Upper lobe of right lung (tissue), 1 donor: ENCODE results near the gene GLI2. TPM values are rescaled to one million over a fixed set of nuclear protein-coding genes. Genes with fewer than 3 reads are reported as not detected.

Source experiments
- ATAC-seq: fragments of 200-7000 bp; cut with Tn5 transposase; one replicate; pipeline ENCODE4 v1.9.1; 2020; ENCODE audit warnings: mild to moderate bottlenecking, moderate library complexity
- DNase-seq: peaks from one replicate; pipeline ENCODE4 v3.0.0-alpha.2; 2020
- H3K27ac ChIP-seq: fragments of 200-600 bp; one replicate; pipeline ENCODE4 v1.8.0; 2022
- H3K27me3 ChIP-seq: fragments of 200-600 bp; one replicate; pipeline ENCODE4 v1.8.0; 2022; ENCODE audit warnings: mild to moderate bottlenecking
- H3K36me3 ChIP-seq: fragments of 200-600 bp; one replicate; pipeline ENCODE4 v1.8.0; 2022
- H3K4me1 ChIP-seq: fragments of 200-600 bp; one replicate; pipeline ENCODE4 v1.8.0; 2022
- H3K4me3 ChIP-seq: fragments of 200-600 bp; one replicate; pipeline ENCODE4 v1.8.0; 2022; ENCODE audit warnings: mild to moderate bottlenecking
- H3K9me3 ChIP-seq: fragments of 200-600 bp; one replicate; pipeline ENCODE4 v1.8.0; 2022
- intact Hi-C: fragments of 100-400 bp; cut with DNase I; formaldehyde crosslinking; loops from one replicate; pipeline ENCODE4 v1.11.0; 2022
- total RNA-seq: library from RNA; stranded (reverse); fragmentation: NEBNext Ultra II Directional; extraction: Animal tissue kit (Norgen Biotek cat#: 25700); gene quantifications from one replicate; pipeline ENCODE4 v1.2.1, GENCODE V29; 2021
- TF ChIP-seq, protein P1 (sequence below): fragments of 200-600 bp; IDR thresholded peaks from one replicate; pipeline ENCODE4 v1.8.0; 2022; ENCODE audit warnings: antibody characterized with exemption
- donor health status: DM: no; HTN: yes; CAD: no; lungs with severe emphysema.

Gene GLI2
- total RNA-seq, 1 donor from 2014 or later, result 4.7 TPM

DNA sequence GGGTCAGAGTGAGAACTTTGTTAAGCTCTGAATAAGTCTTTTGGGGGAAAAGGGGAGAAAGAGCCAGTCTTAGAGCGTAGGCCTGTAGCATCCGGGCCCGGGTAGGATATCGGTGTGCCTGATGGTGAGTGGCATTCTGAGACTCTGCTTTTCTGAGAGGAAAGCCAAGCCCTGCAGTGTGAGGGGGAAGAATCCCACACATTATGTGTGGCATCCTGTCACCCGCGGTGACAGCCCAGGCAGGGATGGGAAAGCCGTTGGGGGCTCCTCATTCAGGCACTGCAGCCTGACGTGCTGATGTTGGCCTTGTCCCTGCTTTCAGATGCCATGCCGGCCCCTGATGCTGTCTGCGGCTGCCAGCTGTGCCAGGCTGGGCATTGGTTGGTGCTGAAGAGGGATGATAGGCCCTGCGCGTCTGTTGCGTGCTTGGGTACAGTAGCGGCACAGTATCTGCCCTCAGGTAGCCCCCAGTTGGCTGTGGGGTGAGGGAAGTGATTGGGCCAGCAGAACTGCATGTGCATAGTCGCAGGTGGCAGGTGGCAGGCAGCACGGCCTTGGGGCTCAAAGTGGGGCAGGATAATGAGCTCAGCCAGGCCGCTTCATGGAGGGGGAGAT, 37.6 kb downstream of the GLI2 start:
- TF ChIP-seq, protein P1, sequence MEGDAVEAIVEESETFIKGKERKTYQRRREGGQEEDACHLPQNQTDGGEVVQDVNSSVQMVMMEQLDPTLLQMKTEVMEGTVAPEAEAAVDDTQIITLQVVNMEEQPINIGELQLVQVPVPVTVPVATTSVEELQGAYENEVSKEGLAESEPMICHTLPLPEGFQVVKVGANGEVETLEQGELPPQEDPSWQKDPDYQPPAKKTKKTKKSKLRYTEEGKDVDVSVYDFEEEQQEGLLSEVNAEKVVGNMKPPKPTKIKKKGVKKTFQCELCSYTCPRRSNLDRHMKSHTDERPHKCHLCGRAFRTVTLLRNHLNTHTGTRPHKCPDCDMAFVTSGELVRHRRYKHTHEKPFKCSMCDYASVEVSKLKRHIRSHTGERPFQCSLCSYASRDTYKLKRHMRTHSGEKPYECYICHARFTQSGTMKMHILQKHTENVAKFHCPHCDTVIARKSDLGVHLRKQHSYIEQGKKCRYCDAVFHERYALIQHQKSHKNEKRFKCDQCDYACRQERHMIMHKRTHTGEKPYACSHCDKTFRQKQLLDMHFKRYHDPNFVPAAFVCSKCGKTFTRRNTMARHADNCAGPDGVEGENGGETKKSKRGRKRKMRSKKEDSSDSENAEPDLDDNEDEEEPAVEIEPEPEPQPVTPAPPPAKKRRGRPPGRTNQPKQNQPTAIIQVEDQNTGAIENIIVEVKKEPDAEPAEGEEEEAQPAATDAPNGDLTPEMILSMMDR, result no peak
- H3K36me3 ChIP-seq, result no peaks in the 10 kb centered on the region
- intact Hi-C loops, result no loop called here

GRCh38 chr2:120774557-120775160, 39.0 kb downstream of the GLI2 start:
- no peaks in the 10 kb centered on the region for H3K27me3 ChIP-seq
- no peak overlapping the region for H3K27ac ChIP-seq
- no peaks in the 10 kb centered on the region for H3K4me1 ChIP-seq
- no peak for DNase-seq
- intact Hi-C loops, result no loop called here
- ATAC-seq, result no peak
- H3K36me3 ChIP-seq, result no peaks in the 10 kb centered on the region
- H3K4me3 ChIP-seq, result no peak overlapping the region
- TF ChIP-seq, protein P1, result no peak
- no peaks in the 10 kb centered on the region for H3K9me3 ChIP-seq

More for the DNA sequence above, 37.6 kb downstream of the GLI2 start:
- Histone ChIP-seq H3K9me3 (no peaks in the 10 kb centered on the region), H3K4me3 (no peak overlapping the region), H3K4me1 (no peaks in the 10 kb centered on the region), H3K27ac (no peak overlapping the region), H3K27me3 (no peaks in the 10 kb centered on the region)
- ATAC-seq, result no peak
- peak; percentile 60 for DNase-seq

DNA sequence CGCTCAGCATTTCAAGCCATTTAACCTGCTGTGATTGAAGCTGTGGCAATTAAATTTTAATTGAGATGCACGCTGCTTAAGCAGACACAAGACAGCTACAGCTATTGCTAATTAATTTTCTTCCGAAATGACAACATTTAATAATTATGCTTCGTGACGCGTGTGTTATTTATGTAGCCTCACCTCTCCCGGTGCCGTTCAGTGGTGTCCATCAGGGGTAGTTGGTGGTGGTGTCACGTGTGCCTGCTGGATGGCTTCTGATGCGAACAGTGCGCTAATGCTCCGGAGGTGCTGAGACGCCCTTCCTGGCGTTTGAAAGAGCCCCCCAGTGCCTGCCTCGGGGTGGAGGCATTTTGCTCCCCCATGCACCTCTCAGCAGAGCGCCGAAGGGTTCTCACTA, 39.5 kb downstream of the GLI2 start:
- no peak for DNase-seq
- Histone ChIP-seq H3K36me3 (no peaks in the 10 kb centered on the region), H3K4me3 (no peak overlapping the region), H3K4me1 (no peaks in the 10 kb centered on the region), H3K9me3 (no peaks in the 10 kb centered on the region), H3K27ac (no peak overlapping the region), H3K27me3 (no peaks in the 10 kb centered on the region)
- ATAC-seq, result no peak
- TF ChIP-seq, protein P1, result no peak
- intact Hi-C loops, result no loop called here

GRCh38 chr2:120775801-120776589, 40.3 kb downstream of the GLI2 start:
- H3K4me3 ChIP-seq, result no peak overlapping the region
- H3K27ac ChIP-seq, result no peak overlapping the region
- DNase-seq (no peak), ATAC-seq (no peak)
- no peaks in the 10 kb centered on the region for H3K36me3 ChIP-seq
- TF ChIP-seq, protein P1, result no peak
- no peaks in the 10 kb centered on the region for H3K9me3 ChIP-seq
- H3K27me3 ChIP-seq, result no peaks in the 10 kb centered on the region
- H3K4me1 ChIP-seq, result no peaks in the 10 kb centered on the region
- intact Hi-C loops, result no loop called here

DNA sequence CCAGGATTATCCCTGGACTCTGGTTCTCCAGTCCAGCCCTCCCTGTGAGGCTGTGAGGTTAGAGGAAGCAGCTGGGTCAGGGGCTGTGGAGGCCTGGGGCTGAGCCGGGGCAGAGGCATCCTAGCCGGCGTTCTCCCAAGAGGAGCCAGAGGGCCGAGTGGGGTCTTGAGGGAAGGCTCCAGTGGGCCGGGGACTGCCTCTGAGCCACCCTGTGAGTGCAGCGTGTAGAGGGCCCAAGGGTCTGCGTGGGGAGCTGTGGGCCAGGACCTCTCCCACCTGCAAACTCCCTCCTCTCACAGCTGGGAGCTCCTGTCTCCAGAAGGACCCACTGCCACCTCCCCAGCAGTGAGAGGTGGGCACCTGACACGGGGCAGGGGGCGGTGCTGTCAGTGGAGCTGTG, 41.0 kb downstream of the GLI2 start:
- TF ChIP-seq, protein P1, result no peak
- no peak for ATAC-seq

More for the DNA sequence above, 41.0 kb downstream of the GLI2 start:
- H3K27me3 ChIP-seq, result no peaks in the 10 kb centered on the region
- no peak for DNase-seq
- H3K4me1 ChIP-seq, result no peaks in the 10 kb centered on the region
- H3K4me3 ChIP-seq, result no peak overlapping the region
- no peaks in the 10 kb centered on the region for H3K9me3 ChIP-seq
- intact Hi-C loops, result no loop called here
- H3K27ac ChIP-seq, result no peak overlapping the region
- no peaks in the 10 kb centered on the region for H3K36me3 ChIP-seq
